Measurements from ENCODE around the gene KIF23.

The KIF23 gene

GRCh38 chr15:69424748-69425413 lies 10.7 kb downstream of the KIF23 start:
- TF ChIP-seq, protein P1, sequence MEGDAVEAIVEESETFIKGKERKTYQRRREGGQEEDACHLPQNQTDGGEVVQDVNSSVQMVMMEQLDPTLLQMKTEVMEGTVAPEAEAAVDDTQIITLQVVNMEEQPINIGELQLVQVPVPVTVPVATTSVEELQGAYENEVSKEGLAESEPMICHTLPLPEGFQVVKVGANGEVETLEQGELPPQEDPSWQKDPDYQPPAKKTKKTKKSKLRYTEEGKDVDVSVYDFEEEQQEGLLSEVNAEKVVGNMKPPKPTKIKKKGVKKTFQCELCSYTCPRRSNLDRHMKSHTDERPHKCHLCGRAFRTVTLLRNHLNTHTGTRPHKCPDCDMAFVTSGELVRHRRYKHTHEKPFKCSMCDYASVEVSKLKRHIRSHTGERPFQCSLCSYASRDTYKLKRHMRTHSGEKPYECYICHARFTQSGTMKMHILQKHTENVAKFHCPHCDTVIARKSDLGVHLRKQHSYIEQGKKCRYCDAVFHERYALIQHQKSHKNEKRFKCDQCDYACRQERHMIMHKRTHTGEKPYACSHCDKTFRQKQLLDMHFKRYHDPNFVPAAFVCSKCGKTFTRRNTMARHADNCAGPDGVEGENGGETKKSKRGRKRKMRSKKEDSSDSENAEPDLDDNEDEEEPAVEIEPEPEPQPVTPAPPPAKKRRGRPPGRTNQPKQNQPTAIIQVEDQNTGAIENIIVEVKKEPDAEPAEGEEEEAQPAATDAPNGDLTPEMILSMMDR (IDR thresholded peaks at IDR 0.05; ENCODE audit: control insufficient read depth, extremely low read depth, insufficient read depth): no peak
- DNase-seq (ENCODE audit: low read depth): no peak
- no peak overlapping the region for H3K4me3 ChIP-seq (ENCODE audit: low read depth, low read length)

GRCh38 chr15:69433831-69434230 lies 19.7 kb downstream of the KIF23 start:
- no peak overlapping the region for H3K4me3 ChIP-seq (ENCODE audit: low read depth, low read length)
- TF ChIP-seq, protein P1 (IDR thresholded peaks at IDR 0.05; ENCODE audit: control insufficient read depth, extremely low read depth, insufficient read depth): no peak
- DNase-seq (ENCODE audit: low read depth): no peak

GRCh38 chr15:69434238-69434637 lies 20.1 kb downstream of the KIF23 start:
- no peak for DNase-seq (ENCODE audit: low read depth)
- TF ChIP-seq, protein P1 (IDR thresholded peaks at IDR 0.05; ENCODE audit: control insufficient read depth, extremely low read depth, insufficient read depth): no peak
- H3K4me3 ChIP-seq (ENCODE audit: low read depth, low read length): no peak overlapping the region

- no peak overlapping the region for H3K4me3 ChIP-seq (ENCODE audit: low read depth, low read length)
- TF ChIP-seq, protein P1 (IDR thresholded peaks at IDR 0.05; ENCODE audit: control insufficient read depth, extremely low read depth, insufficient read depth): no peak
- no peak for DNase-seq (ENCODE audit: low read depth)
Measured at GRCh38 chr15:69434679-69435078, 20.5 kb downstream of the KIF23 start.

DNA sequence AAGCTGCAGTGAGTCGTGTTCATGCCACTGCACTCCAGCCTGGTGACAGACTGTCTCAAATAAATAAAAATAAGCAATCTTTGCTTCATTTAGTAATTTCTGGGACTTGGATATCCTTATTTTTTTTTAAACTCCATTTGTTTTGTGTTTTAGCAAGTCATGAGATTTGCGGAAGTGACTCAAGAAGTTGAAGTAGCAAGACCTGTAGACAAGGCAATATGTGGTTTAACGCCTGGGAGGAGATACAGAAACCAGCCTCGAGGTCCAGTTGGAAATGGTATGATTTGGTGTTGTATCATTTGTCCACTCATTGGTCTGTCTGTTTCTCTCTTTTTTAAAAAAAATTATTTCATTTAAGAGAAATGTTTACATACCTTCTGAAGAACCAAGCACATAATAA lies 21.8 kb downstream of the KIF23 start:
- TF ChIP-seq, protein P1 (IDR thresholded peaks at IDR 0.05; ENCODE audit: control insufficient read depth, extremely low read depth, insufficient read depth): no peak
- no peak for DNase-seq (ENCODE audit: low read depth)
- no peak overlapping the region for H3K4me3 ChIP-seq (ENCODE audit: low read depth, low read length)

DNA sequence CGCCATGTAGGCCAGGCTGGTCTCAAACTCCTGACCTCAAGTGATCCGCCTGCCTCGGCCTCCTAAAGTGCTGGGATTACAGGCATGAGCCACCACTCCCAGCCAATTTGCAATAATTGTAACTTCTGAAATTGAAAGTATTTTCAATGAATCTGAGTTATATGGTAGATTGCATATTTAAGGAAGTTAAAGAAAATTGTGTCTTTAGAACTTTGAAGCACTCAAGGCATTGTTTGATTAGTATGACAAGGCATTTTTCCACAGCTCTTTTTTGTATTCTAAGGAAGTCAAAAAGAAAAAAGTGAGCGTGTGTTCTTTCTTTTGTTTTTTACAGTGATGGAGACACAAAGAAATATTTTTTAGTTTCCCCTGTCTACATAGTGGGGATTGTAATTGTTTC lies 22.8 kb downstream of the KIF23 start:
- DNase-seq (ENCODE audit: low read depth): no peak
- H3K4me3 ChIP-seq (ENCODE audit: low read depth, low read length): no peak overlapping the region
- TF ChIP-seq, protein P1 (IDR thresholded peaks at IDR 0.05; ENCODE audit: control insufficient read depth, extremely low read depth, insufficient read depth): no peak

DNA sequence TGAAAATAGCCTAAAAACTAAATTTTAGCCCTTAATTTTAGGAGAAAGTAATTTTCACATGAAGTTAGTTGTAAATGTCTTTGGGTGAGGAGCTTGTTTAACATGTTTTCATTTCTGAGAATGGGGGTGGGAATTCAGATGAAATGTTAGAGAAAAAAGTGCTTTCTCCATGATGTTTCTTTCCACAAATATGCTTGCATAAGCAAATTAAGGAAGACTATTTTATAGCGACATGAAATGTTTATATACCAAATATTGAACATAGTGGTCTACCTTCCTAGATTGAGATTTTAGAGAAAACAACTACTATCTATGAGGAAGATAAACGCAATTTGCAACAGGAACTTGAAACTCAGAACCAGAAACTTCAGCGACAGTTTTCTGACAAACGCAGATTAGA lies 25.5 kb downstream of the KIF23 start:
- TF ChIP-seq, protein P1 (IDR thresholded peaks at IDR 0.05; ENCODE audit: control insufficient read depth, extremely low read depth, insufficient read depth): no peak

More for the DNA sequence above, 25.5 kb downstream of the KIF23 start:
- H3K4me3 ChIP-seq (ENCODE audit: low read depth, low read length): no peak overlapping the region
- DNase-seq (ENCODE audit: low read depth): no peak

Measured in LNCaP clone FGC (cell line).